OCI-LY1 (cell line): ENCODE data around the gene AAMDC.

Experiments
- H2AFZ ChIP-seq: fragments of 200-600 bp; sonication (generic), shearing (Covaris generic); 2 replicates; pipeline ENCODE4 v1.6.0; 2014; ENCODE audit warnings: antibody characterized with exemption, mild to moderate bottlenecking, low read length
- H3F3A ChIP-seq: fragments of 200-600 bp; sonication (generic), shearing (Covaris generic); 2 replicates; pipeline ENCODE4 v1.6.0; 2014; ENCODE audit warnings: mild to moderate bottlenecking, antibody characterized with exemption, low read length, moderate library complexity; ENCODE audit not compliant: insufficient read depth
- H3K27ac ChIP-seq: fragments of 200-600 bp; sonication (generic); 2 replicates; pipeline ENCODE4 v1.5.1; 2014; ENCODE audit warnings: low read length, mixed run types, mild to moderate bottlenecking, low read depth; ENCODE audit not compliant: poor library complexity, severe bottlenecking
- H3K27me3 ChIP-seq: fragments of 200-600 bp; sonication (generic); 2 replicates; pipeline ENCODE4 v1.6.0; 2014; ENCODE audit warnings: antibody characterized with exemption, mild to moderate bottlenecking, low read length, moderate library complexity; ENCODE audit not compliant: insufficient read depth
- H3K36me3 ChIP-seq: fragments of 200-600 bp; sonication (generic); 2 replicates; pipeline ENCODE4 v1.6.1; 2014; ENCODE audit warnings: mild to moderate bottlenecking, antibody characterized with exemption, low read length, moderate library complexity, mixed read lengths; ENCODE audit not compliant: insufficient read depth
- H3K4me1 ChIP-seq: fragments of 200-600 bp; sonication (generic); 2 replicates; pipeline ENCODE4 v1.5.1; 2014; ENCODE audit warnings: mild to moderate bottlenecking, low read length, moderate library complexity; ENCODE audit not compliant: insufficient read depth, severe bottlenecking
- H3K4me2 ChIP-seq: fragments of 200-600 bp; sonication (generic), shearing (Covaris generic); 2 replicates; pipeline ENCODE4 v1.6.1; 2014; ENCODE audit warnings: low read length
- H3K4me3 ChIP-seq: fragments of 200-600 bp; sonication (generic); 2 replicates; pipeline ENCODE4 v1.5.1; 2014; ENCODE audit warnings: low read length, low read depth, mild to moderate bottlenecking, mixed read lengths; ENCODE audit not compliant: poor library complexity, severe bottlenecking
- H3K79me2 ChIP-seq: fragments of 200-600 bp; shearing (Covaris generic); 2 replicates; pipeline ENCODE4 v1.6.1; 2016; ENCODE audit warnings: mixed run types, low read length, mixed read lengths; ENCODE audit not compliant: insufficient read depth
- H3K9ac ChIP-seq: fragments of 200-600 bp; sonication (generic), shearing (Covaris generic); 2 replicates; pipeline ENCODE4 v1.6.1; 2014; ENCODE audit warnings: mild to moderate bottlenecking, low read length, mixed read lengths
- H3K9me2 ChIP-seq: fragments of 200-600 bp; sonication (generic), shearing (Covaris generic); 2 replicates; pipeline ENCODE4 v1.6.1; 2014; ENCODE audit warnings: low read depth, mild to moderate bottlenecking, low read length, mixed read lengths
- H3K9me3 ChIP-seq: fragments of 200-600 bp; shearing (Covaris generic); 2 replicates; pipeline ENCODE4 v1.6.1; 2014; ENCODE audit warnings: low read length, mixed read lengths
- H4K20me1 ChIP-seq: fragments of 200-600 bp; sonication (generic), shearing (Covaris generic); 2 replicates; pipeline ENCODE4 v1.6.0; 2016; ENCODE audit warnings: mild to moderate bottlenecking, low read length; ENCODE audit not compliant: insufficient read depth
- CTCF ChIP-seq: fragments of 200-600 bp; sonication (generic), shearing (Covaris generic); IDR thresholded peaks from 2 replicates; pipeline ENCODE4 v1.5.1; 2017; ENCODE audit warnings: mild to moderate bottlenecking, antibody characterized with exemption, low read length, moderate library complexity, mixed read lengths
- EZH2 ChIP-seq: fragments of 200-600 bp; sonication (generic), shearing (Covaris generic); IDR thresholded peaks from 2 replicates; pipeline ENCODE4 v1.8.0; 2017; ENCODE audit warnings: borderline replicate concordance, mixed run types, mild to moderate bottlenecking, antibody characterized with exemption, low read length, moderate library complexity, mixed read lengths

The AAMDC gene

DNA sequence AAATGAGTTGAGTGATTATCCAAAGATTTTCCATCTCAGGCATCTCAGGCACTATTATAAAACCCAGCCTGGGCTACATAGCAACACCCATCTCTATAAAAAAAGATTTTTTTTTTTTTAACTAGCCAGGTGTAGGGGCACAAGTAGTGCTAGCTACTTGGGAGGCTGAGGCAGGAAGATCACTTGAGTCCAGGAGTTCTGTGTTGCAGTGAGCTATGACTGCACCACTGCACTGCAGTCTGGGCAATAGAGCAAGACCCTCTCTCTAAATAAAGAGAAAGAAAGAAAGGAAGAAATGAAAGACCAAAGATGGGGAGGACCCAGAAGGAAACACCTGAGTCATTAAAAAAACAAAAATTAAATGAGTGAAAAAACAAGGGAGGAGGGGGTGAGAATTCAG lies 14.5 kb upstream of the AAMDC start:
- Histone ChIP-seq H3F3A (no peaks in the 10 kb centered on the region), H3K9me3 (no peaks in the 10 kb centered on the region), H3K9me2 (no peaks in the 10 kb centered on the region), H3K4me1 (no peaks in the 10 kb centered on the region), H3K4me3 (no peak overlapping the region), H3K36me3 (peaks cover 22% of the 10 kb centered on the region; the same call in 1 of the 2 replicates), H4K20me1 (no peaks in the 10 kb centered on the region), H3K27me3 (no peaks in the 10 kb centered on the region), H3K4me2 (no peak overlapping the region), H3K27ac (no peak overlapping the region), H3K9ac (no peak overlapping the region), H2AFZ (no peak overlapping the region), H3K79me2 (peaks cover 58% of the 10 kb centered on the region)
- TF ChIP-seq CTCF (no peak), EZH2 (no peak)

DNA sequence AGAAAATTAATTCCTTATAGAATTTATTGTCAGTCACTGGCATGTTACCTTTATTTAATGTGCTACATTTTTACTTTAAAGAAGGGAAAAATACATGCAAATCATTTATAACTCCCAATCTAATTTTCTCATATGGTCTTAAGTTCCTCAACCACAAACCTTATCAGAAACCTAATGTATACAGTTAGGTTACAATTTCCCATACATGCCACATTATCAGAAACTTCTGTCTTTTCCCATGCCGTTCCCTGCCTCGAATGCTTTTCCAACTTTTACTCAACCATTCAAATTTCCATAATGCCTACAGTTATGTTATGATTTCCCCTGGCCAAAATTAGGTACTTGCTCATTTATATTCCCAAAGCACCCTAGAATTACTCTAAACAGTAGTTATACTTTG lies 14.0 kb upstream of the AAMDC start:
- no peaks in the 10 kb centered on the region for H3K27me3 ChIP-seq
- H3K9me2 ChIP-seq = no peaks in the 10 kb centered on the region
- peaks cover 59% of the 10 kb centered on the region for H3K79me2 ChIP-seq
- no peak overlapping the region for H3K4me3 ChIP-seq
- H3K36me3 ChIP-seq = peaks cover 26% of the 10 kb centered on the region; the same call in 1 of the 2 replicates
- no peaks in the 10 kb centered on the region for H3K4me1 ChIP-seq
- H4K20me1 ChIP-seq = no peaks in the 10 kb centered on the region
- no peak for TF ChIP-seq EZH2
- no peak for TF ChIP-seq CTCF
- H3K9me3 ChIP-seq = no peaks in the 10 kb centered on the region
- H3K27ac ChIP-seq = no peak overlapping the region
- no peak overlapping the region for H2AFZ ChIP-seq
- no peaks in the 10 kb centered on the region for H3F3A ChIP-seq
- H3K9ac ChIP-seq = no peak overlapping the region
- H3K4me2 ChIP-seq = no peak overlapping the region

DNA sequence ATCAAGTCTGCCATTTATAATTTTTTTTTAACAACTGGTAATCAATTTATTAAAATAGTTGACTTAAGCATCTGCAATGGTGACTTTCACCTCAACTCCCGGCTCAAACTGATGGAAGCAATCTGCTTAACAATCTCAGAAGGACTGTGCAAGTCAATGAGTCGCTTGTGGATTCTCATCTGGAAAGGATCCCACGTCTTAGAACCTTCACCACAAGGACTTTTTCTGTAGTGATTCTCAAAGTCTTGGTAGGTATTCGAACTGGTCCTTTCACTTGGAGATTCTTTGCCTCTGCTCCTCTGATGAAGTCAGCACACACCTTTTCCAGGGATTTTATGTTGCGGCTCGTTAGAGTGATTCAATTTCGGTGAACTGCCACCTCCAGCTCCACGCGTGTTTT lies 7.7 kb upstream of the AAMDC start:
- H3K9me2 ChIP-seq = no peaks in the 10 kb centered on the region
- peaks cover 1% of the 10 kb centered on the region for H3K4me1 ChIP-seq
- TF ChIP-seq EZH2 = no peak
- no peak for TF ChIP-seq CTCF
- H3K9me3 ChIP-seq = peaks cover 8% of the 10 kb centered on the region
- H3K27me3 ChIP-seq = no peaks in the 10 kb centered on the region
- H3K36me3 ChIP-seq = peaks cover 51% of the 10 kb centered on the region
- no peak overlapping the region for H3K4me3 ChIP-seq
- no peak overlapping the region for H3K4me2 ChIP-seq
- H3K79me2 ChIP-seq = peaks cover 78% of the 10 kb centered on the region
- no peaks in the 10 kb centered on the region for H3F3A ChIP-seq
- H3K9ac ChIP-seq = no peak overlapping the region
- no peak overlapping the region for H3K27ac ChIP-seq
- no peaks in the 10 kb centered on the region for H4K20me1 ChIP-seq
- no peak overlapping the region for H2AFZ ChIP-seq
